Right ventricle myocardium superior (tissue), 1 donor: ENCODE results near the gene PALLD. TPM values are rescaled to one million over a fixed set of nuclear protein-coding genes. Genes with fewer than 3 reads are reported as not detected.
A peak's percentile ranks its signal among the peaks of the same experiment; 100 is the strongest.
"Not testable (repeated sequence)": the region's sequence is repeated elsewhere in the genome, so short reads cannot be mapped to it uniquely, and the experiment has no call there.

Source experiments
- ATAC-seq: fragments of 200-7000 bp; cut with Tn5 transposase; one replicate; pipeline ENCODE4 v1.9.1; 2020; ENCODE audit warnings: mild to moderate bottlenecking; ENCODE audit not compliant: poor library complexity
- DNase-seq: peaks from one replicate; pipeline ENCODE4 v3.0.0-alpha.2; 2020
- intact Hi-C: fragments of 100-400 bp; cut with DNase I; formaldehyde crosslinking; loops from one replicate; pipeline ENCODE4 v1.11.2; 2022
- long read RNA-seq: library from polyadenylated mRNA; unstranded; transcript quantifications from one replicate; pipeline ENCODE4 v2.0.0, GENCODE V29; 2021
- total RNA-seq: library from RNA; stranded (reverse); fragmentation: NEBNext Ultra II Directional; extraction: Animal tissue kit (Norgen Biotek cat#: 25700); gene quantifications from one replicate; pipeline ENCODE4 v1.2.1, GENCODE V29; 2021
- donor health status: DM: no; HTN: yes; CAD: no; lungs with severe emphysema.

PALLD gene
- total RNA-seq, result 979 TPM
- long read RNA-seq, full-length matches to known transcripts, result 18 of 1,252 reads
- long read RNA-seq, partial matches to known transcripts, result 549 of 1,252 reads
- long read RNA-seq, other reads (novel, unspliced or antisense), result 685 of 1,252 reads

GRCh38 chr4:168496834-168497233 is at the start of gene PALLD:
Gene PALLD, plus strand, starts transcription at chr4:168497052.
- intact Hi-C loops, result no loop called here
- peak; percentile 92 for ATAC-seq
- DNase-seq, result peak; percentile 56

- DNase-seq, intact Hi-C loops, ATAC-seq: not testable (repeated sequence)
Measured at GRCh38 chr4:168449063-168449462, 47.8 kb upstream of the PALLD start.

DNA sequence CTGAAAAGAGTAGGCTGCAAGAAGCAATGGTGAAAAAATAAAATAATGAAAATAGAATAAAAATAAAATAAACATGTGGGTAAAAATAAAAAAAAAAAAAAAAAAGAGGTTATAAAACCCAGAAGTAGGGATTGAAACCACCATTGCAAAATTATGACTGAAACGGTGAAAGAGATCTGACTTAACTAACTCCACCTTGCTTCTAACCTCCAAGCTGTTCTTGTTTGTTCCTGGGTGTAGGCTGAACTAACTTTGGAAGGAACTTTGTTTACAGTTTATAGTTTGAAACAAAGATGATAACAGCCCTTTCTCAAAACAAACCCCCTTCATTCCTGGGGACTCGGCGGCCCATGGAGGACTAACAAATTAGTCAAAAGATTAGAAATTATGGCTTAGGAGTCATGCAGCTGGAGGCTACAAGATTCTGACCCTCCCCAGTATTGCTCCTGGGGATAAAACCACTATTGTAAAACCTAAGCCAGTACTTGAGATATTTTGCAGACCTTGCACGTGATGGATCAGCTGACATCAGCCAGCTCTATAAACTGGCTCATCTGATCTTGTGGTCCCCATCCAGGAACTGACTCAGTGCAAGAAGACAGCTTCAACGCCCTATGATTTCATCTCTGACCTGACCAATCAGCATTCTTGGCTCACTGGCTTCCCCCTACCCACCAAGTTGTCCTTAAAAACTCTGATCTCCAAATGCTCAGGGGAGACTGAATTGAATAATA is 47.0 kb upstream of the PALLD start:
- peak; percentile 53 for ATAC-seq
- intact Hi-C loops, result no loop called here
- DNase-seq, result no peak

DNA sequence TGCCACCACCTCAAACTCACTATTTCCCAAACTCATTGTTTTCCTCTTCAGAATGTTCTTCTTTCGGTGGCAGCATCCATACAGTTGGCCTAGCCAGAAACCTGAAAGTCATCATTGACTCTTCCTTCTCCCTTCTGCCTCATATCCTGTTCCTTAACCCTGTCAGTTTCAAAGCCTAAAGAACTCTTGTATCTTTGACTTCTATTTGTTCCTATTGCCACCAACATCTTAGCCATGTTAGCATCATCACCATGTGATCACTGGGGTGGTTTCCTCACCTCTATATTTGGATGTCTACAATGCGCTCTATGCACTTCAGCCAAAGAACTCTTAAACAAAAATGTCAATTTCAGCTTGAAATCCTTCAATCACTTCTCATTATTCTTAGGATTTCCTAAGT is 45.5 kb upstream of the PALLD start:
- DNase-seq, result no peak
- no peak for ATAC-seq
- intact Hi-C loops, result no loop called here

- intact Hi-C loops, result no loop called here
- ATAC-seq (no peak), DNase-seq (no peak)
Measured at GRCh38 chr4:168451744-168452390, 45.0 kb upstream of the PALLD start.

DNA sequence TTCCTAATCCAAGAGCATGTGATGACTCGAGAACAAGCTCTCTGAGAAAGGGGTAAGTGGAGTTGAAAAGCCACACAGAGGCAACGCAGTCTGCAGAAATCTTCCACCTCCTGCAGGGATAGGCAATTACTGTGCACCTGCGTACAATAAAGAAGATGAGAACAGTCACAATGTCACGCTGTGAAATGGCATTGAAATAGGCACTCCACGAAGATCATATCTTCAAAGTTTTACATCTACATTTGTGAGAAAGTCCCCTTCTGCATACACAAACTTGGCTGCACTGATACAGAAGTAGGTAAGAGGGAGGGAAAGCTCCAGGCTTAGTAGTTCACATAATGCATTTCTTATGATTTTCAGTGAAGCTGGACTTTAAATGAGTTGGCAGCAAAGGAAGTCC is 43.7 kb upstream of the PALLD start:
- ATAC-seq, result no peak
- DNase-seq, result no peak
- intact Hi-C loops, result no loop called here

DNA sequence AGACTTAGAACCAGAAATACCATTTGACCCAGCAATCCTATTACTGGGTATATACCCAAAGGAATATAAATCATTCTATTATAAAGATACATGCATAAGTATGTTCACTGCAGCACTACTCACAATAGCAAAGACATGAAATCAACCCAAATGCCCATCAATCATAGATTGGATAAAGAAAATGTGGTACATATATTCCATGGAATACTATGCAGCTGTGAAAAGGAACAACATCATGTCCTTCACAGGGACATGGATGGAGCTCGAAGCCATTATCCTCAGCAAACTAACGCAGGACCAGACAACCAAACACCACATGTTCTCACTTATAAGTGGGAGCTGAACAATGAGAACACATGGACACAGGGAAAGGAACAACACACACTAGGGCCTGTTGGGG is 38.6 kb upstream of the PALLD start:
- ATAC-seq, intact Hi-C loops, DNase-seq: not testable (repeated sequence)

GRCh38 chr4:168461821-168462220 is 35.0 kb upstream of the PALLD start:
- ATAC-seq (no peak), DNase-seq (no peak)
- intact Hi-C loops, result no loop called here

- intact Hi-C loops, result no loop called here
- DNase-seq (no peak), ATAC-seq (no peak)
Measured at GRCh38 chr4:168472920-168473319, 23.9 kb upstream of the PALLD start.

GRCh38 chr4:168474660-168475320 is 22.1 kb upstream of the PALLD start:
- ATAC-seq (no peak), DNase-seq (no peak)
- intact Hi-C loops, result loop anchor here (2.0 kb wide), 1 partner anchor 60 kb away; no protein-coding TSS in a partner anchor

DNA sequence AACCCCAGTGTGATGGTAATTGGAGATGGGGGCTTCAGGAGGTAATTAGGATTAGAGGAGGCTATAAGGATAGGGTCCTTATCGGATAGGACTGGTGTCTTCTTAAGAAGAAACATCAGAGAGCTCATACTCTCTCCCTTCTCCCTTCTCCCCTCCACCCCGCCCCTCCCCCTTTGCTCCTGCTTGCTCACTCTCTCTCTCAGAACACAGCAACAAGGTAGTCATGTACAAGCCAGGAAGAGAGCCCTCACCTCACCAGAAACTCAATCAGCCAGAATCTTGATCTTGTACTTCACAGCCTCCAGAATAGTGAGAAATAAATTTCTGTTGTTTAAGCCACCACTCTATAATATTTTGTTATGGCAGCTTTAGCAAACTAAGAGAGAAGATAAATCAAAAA is 21.1 kb upstream of the PALLD start:
- ATAC-seq (no peak), DNase-seq (no peak)
- intact Hi-C loops, result loop anchor here (2.0 kb wide), 1 partner anchor 61 kb away; no protein-coding TSS in a partner anchor

GRCh38 chr4:168478868-168479267 is 18.0 kb upstream of the PALLD start:
- intact Hi-C loops, result no loop called here
- no peak for ATAC-seq
- DNase-seq, result no peak

- ATAC-seq (peak; percentile 69), DNase-seq (no peak)
- intact Hi-C loops, result no loop called here
Measured at GRCh38 chr4:168480931-168481611, 15.8 kb upstream of the PALLD start.

- no peak for DNase-seq
- no peak for ATAC-seq
- intact Hi-C loops, result no loop called here
Measured at GRCh38 chr4:168483811-168484210, 13.0 kb upstream of the PALLD start.

DNA sequence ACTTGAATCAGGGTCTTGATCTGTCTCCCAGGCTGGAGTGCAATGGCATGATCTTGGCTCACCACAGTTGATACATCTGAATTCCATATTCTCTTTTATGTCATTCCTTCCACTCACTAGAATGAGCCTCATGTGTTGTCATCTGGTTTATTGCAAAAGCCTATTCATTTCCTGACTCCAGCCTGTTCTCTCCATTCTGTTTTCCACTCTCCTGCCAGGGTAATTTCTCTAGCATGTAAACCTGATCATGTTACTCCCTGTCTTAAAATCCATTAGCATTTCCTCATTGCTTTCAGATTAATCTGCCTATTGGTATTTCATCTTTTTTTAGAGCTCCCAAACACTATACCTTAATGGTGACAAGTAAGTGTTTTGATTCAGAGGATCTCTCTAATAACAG is 12.2 kb upstream of the PALLD start:
- ATAC-seq (no peak), DNase-seq (no peak)
- intact Hi-C loops, result no loop called here

DNA sequence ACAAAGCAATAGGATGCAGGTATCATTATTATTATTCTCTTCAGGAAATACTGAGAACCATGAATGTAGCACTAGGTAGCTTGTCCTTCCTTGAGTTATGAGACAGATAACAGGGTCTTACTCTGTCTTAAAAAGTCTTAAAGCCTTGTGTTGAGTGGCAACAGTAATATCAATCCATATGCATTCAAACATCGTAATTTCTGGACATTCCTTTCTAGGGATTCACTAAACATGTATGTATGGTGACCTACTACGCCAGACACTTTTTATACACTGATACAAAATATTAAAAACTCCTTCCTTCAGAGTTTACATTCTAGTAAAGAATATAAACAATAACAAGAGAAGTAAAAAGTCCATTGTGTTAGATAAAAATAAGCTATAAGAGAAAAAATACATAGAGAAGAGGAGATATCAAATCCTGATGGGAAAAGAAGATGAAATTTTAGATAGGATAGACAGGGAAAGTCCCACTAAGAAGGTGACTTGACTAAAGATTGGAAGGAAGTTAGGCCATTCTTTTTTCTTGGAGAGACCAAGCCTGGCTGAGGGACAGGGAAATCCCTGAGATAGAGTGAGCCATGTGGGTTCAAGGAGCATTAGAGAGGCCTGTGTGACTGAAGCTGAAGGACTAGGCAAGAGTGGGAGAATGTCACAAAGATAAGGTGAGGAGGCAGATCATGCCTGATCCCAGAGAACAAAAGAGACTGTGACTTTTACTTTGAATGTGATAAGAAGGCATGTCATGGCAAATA is 11.5 kb upstream of the PALLD start:
- intact Hi-C loops, result no loop called here
- DNase-seq, result no peak
- no peak for ATAC-seq

DNA sequence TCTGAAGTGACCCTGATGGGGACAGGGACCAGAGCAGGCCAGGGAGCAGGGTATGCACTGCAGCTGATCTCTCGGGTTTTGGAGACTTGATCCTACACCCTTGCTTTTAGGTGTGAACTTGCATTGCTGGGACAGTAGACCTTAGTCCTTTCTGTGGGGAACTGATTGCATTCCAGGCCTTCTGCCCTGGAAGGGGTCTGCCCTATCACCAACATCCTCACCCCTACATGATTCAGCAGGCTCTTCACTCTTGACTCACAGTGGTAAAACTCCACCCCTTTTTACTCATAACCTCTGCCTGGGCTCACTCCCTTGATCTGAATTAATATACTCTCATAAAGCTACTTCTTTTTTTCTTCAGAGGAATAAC is 10.0 kb upstream of the PALLD start:
- no peak for ATAC-seq
- DNase-seq, result no peak
- intact Hi-C loops, result no loop called here

DNA sequence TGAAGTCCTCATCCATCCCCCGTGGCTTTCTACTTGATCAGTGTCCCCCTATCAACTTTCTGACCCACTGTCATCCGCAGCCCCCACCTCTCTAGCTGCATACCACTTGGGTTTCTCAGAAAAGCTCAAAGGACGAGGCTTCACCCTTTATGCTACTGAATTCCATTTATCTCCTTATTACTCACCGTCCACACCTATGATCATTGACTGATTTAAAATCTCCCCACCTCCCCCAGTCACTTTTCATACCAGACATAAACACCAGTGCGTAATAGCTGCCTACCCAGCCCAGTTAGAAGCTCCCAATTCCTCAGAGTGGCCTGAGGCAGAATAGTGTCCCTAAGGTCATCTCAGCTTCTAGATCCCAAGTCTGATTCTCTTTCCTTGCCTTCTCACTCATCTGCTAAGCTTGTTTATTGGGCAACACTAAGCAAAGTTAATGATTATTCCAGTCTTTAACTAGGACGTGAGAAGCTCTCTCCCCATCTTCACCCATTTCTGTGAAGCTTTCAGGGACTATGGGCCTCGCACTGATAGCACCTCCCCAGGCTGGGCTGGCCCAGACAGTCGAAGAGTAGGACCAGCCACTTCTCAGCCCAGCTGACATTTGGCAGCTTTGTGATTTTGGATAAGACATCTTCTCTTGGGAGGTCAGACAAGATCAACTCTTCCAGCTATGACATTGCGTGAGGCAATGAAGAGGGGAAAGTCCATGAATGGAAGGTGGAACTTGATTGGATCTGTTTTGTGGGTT is 9.4 kb upstream of the PALLD start:
- DNase-seq (no peak), ATAC-seq (no peak)
- intact Hi-C loops, result no loop called here
